B cell (primary cell): ENCODE results near the gene TMBIM4. TPM values are rescaled to one million over a fixed set of nuclear protein-coding genes. Genes with fewer than 3 reads are reported as not detected.

ENCODE experiments used
- ATAC-seq: fragments of 200-7000 bp; cut with Tn5 transposase; one replicate; pipeline ENCODE4 v1.10.0; 2021; ENCODE audit warnings: low read depth, mild to moderate bottlenecking, moderate number of reproducible peaks, moderate library complexity
- CTCF ChIA-PET: fragments of 350-600 bp; sonication (Branson Sonifier 250); formaldehyde crosslinking; loops from one replicate; lab custom pipeline; 2021; ENCODE audit warnings: antibody characterized with exemption, inconsistent platforms; lab: Charles Lee
- POLR2A ChIA-PET: fragments of 350-600 bp; sonication (Branson Sonifier 250); formaldehyde crosslinking; loops from one replicate; lab custom pipeline; 2021; ENCODE audit warnings: antibody characterized with exemption; lab: Charles Lee
- DNase-seq: peaks from one replicate; pipeline ENCODE4 v3.0.0; 2013
- H2AFZ ChIP-seq: 2 replicates; pipeline ENCODE4 v1.6.1; 2012; ENCODE audit warnings: mild to moderate bottlenecking, low read depth, low read length; ENCODE audit not compliant: insufficient read depth, poor library complexity, severe bottlenecking
- H3K27ac ChIP-seq, 2 donors: 1 replicate in 1 of 2; 2 replicates in 1 of 2; pipeline ENCODE4 v1.5.1; 2012 to 2013; ENCODE audit warnings: low read length in 2 of 2, mild to moderate bottlenecking in 2 of 2, moderate library complexity in 1 of 2
- H3K27me3 ChIP-seq, 4 experiments: fragments of 200-600 bp in 1 of 4; sonication (generic) in 1 of 4; replicated peaks in 1 of 4; 1 replicate in 2 of 4; 2 replicates in 2 of 4; pipeline versions ENCODE4 v1.6.1 to v1.7.0; 2013 to 2016; ENCODE audit warnings: low read length in 3 of 4, mild to moderate bottlenecking in 2 of 4, mixed read lengths in 1 of 4, moderate library complexity in 1 of 4; ENCODE audit not compliant: insufficient read depth in 4 of 4, control insufficient read depth in 3 of 4; ENCODE audit errors: control extremely low read depth in 1 of 4
- H3K36me3 ChIP-seq, 2 experiments: replicated peaks in 1 of 2; 1 replicate in 1 of 2; 2 replicates in 1 of 2; pipeline versions ENCODE4 v1.6.1 to v1.7.1; 2013; ENCODE audit warnings: low read length in 1 of 2; ENCODE audit not compliant: insufficient read depth in 2 of 2, control insufficient read depth in 1 of 2; ENCODE audit errors: control extremely low read depth in 1 of 2, extremely low read depth in 1 of 2
- H3K4me1 ChIP-seq, 2 donors: fragments of 200-600 bp in 1 of 2; sonication (generic) in 1 of 2; 1 replicate in 1 of 2; 2 replicates in 1 of 2; pipeline versions ENCODE4 v1.5.1 to v1.6.1; 2013 to 2017; ENCODE audit warnings: low read length in 2 of 2; ENCODE audit not compliant: control insufficient read depth in 2 of 2, insufficient read depth in 2 of 2
- H3K4me2 ChIP-seq: replicated peaks from 2 replicates; pipeline ENCODE3; 2012; ENCODE audit warnings: mild to moderate bottlenecking, low read depth, low read length; ENCODE audit not compliant: poor library complexity, severe bottlenecking
- H3K4me3 ChIP-seq, 5 experiments: fragments of 200-600 bp in 1 of 5; sonication (generic) in 1 of 5; 1 replicate in 3 of 5; 2 replicates in 2 of 5; pipeline versions ENCODE4 v1.5.1 to v1.7.0; 2011 to 2016; ENCODE audit warnings: low read length in 4 of 5, mild to moderate bottlenecking in 4 of 5, low read depth in 2 of 5, control low read depth in 1 of 5, moderate library complexity in 1 of 5; ENCODE audit not compliant: insufficient read depth in 1 of 5; ENCODE audit errors: control extremely low read depth in 1 of 5, extremely low read depth in 1 of 5
- H3K79me2 ChIP-seq: fragments of 200-600 bp; sonication (generic); one replicate; pipeline ENCODE4 v1.6.0; 2016; ENCODE audit warnings: low read length; ENCODE audit not compliant: control insufficient read depth, insufficient read depth
- H3K9ac ChIP-seq: fragments of 200-600 bp; sonication (generic); 2 replicates; pipeline ENCODE4 v1.6.1; 2017; ENCODE audit warnings: mild to moderate bottlenecking, low read length, moderate library complexity
- H3K9me3 ChIP-seq, 3 donors: one replicate each; pipeline versions ENCODE4 v1.6.1 to v1.7.1; 2013; ENCODE audit warnings: low read length in 2 of 3; ENCODE audit not compliant: control insufficient read depth in 2 of 3, insufficient read depth in 1 of 3; ENCODE audit errors: control extremely low read depth in 1 of 3
- H4K20me1 ChIP-seq: 2 replicates; pipeline ENCODE4 v1.6.0; 2012; ENCODE audit warnings: mild to moderate bottlenecking, low read length; ENCODE audit not compliant: insufficient read depth, control insufficient read depth, poor library complexity, severe bottlenecking
- H3K27ac Mint-ChIP-seq: one replicate; pipeline ENCODE4 v1.8.0; 2021; ENCODE audit warnings: mixed read lengths
- H3K27me3 Mint-ChIP-seq: one replicate; pipeline ENCODE4 v1.8.0; 2021; ENCODE audit warnings: mixed read lengths
- H3K4me1 Mint-ChIP-seq: one replicate; pipeline ENCODE4 v1.8.0; 2021; ENCODE audit warnings: mixed read lengths
- H3K4me3 Mint-ChIP-seq: one replicate; pipeline ENCODE4 v1.8.0; 2021; ENCODE audit warnings: mixed read lengths
- H3K9me3 Mint-ChIP-seq: one replicate; pipeline ENCODE4 v1.8.0; 2022; ENCODE audit warnings: mixed read lengths; ENCODE audit not compliant: insufficient read depth
- EZH2 ChIP-seq: IDR thresholded peaks from 2 replicates; pipeline ENCODE4 v1.6.1; 2012; ENCODE audit warnings: borderline replicate concordance, low read depth, mild to moderate bottlenecking, moderate library complexity, low read length; ENCODE audit not compliant: insufficient read depth, poor library complexity, severe bottlenecking
- WGBS: methylation state at CpG from one replicate; pipeline ENCODE4 v1.1.5; 2013; ENCODE audit warnings: missing lambda C conversion rate; ENCODE audit not compliant: insufficient coverage; 5-methylcytosine and 5-hydroxymethylcytosine counted together
- intact Hi-C: fragments of 100-400 bp; cut with micrococcal nuclease; formaldehyde crosslinking; loops from one replicate; pipeline ENCODE4 v1.10.0; 2022
- polyA plus RNA-seq: library from polyadenylated mRNA; depleted of rRNA; stranded (reverse); fragments of >200 nt; gene quantifications from 2 replicates; pipeline ENCODE4 v1.2.3, GENCODE V29; 2012
- total RNA-seq, 2 donors: library from RNA; stranded (reverse); fragments of 120-200 nt in 1 of 2; gene quantifications; 1 replicate in 1 of 2; 2 replicates in 1 of 2; pipeline versions ENCODE4 v1.2.3 to v1.2.4, GENCODE V29; 2013 to 2022
- TF ChIP-seq, protein P1 (sequence below): fragments of 200-600 bp; IDR thresholded peaks from one replicate; pipeline ENCODE4 v1.8.0; 2022; ENCODE audit warnings: antibody characterized with exemption, mild to moderate bottlenecking

The TMBIM4 gene
- total and polyA plus RNA-seq, 2 donors (not counting 1 experiment from before 2014, with no cell fraction given): 85.1 to 88.1 TPM

DNA sequence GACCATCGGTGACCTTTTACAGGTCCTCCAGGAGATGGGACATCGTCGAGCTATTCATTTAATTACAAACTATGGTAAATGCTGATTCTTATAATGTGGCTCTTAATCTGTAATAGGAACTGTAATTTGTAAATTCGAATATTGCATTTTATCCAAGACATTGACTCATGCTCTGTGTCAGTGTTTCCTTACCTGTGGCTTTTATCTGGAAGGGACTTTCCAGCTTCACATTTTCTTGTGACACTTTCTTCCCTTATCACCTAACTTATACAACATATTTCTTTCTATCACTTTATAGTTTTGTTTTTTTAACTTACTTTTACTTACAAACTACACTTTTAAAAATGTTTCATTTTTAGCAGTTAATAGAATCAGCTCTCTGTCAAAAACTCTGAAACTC, 34.0 kb upstream of the TMBIM4 start:
- H3K4me3 ChIP-seq: no peak overlapping the region
- no peak overlapping the region for H3K9ac ChIP-seq
- WGBS: no CpG with 5 or more reads among the region's 4 CpGs
- intact Hi-C loops: loop anchor here (2.0 kb wide), 1 partner anchor 13 kb away; no protein-coding TSS in a partner anchor
- ChIA-PET POLR2A (no interaction called here), CTCF (no interaction called here)
- DNase-seq (no peak), ATAC-seq (no peak)
- Mint-ChIP-seq H3K4me3 (no peak overlapping the region), H3K9me3 (peaks cover 6% of the 10 kb centered on the region), H3K4me1 (peaks cover 3% of the 10 kb centered on the region), H3K27me3 (peaks cover 6% of the 10 kb centered on the region), H3K27ac (no peak overlapping the region)
- no peak overlapping the region for H3K27ac ChIP-seq
- TF ChIP-seq, protein P1, sequence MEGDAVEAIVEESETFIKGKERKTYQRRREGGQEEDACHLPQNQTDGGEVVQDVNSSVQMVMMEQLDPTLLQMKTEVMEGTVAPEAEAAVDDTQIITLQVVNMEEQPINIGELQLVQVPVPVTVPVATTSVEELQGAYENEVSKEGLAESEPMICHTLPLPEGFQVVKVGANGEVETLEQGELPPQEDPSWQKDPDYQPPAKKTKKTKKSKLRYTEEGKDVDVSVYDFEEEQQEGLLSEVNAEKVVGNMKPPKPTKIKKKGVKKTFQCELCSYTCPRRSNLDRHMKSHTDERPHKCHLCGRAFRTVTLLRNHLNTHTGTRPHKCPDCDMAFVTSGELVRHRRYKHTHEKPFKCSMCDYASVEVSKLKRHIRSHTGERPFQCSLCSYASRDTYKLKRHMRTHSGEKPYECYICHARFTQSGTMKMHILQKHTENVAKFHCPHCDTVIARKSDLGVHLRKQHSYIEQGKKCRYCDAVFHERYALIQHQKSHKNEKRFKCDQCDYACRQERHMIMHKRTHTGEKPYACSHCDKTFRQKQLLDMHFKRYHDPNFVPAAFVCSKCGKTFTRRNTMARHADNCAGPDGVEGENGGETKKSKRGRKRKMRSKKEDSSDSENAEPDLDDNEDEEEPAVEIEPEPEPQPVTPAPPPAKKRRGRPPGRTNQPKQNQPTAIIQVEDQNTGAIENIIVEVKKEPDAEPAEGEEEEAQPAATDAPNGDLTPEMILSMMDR: no peak
- no peak for TF ChIP-seq EZH2
- no peak overlapping the region for H2AFZ ChIP-seq
- no peaks in the 10 kb centered on the region for H3K36me3 ChIP-seq
- no peaks in the 10 kb centered on the region for H4K20me1 ChIP-seq
- H3K79me2 ChIP-seq: peaks cover 21% of the 10 kb centered on the region
- no peaks in the 10 kb centered on the region for H3K27me3 ChIP-seq
- peaks cover 3 to 8% (median 3%) of the 10 kb centered on the region in 3 donors for H3K9me3 ChIP-seq
- H3K4me1 ChIP-seq: no peaks in the 10 kb centered on the region
- H3K4me2 ChIP-seq: no peak overlapping the region

GRCh38 chr12:66199831-66200509, 30.2 kb upstream of the TMBIM4 start:
- intact Hi-C loops: no loop called here
- H3K27ac Mint-ChIP-seq: no peak overlapping the region
- Histone ChIP-seq H3K79me2 (peaks cover 40% of the 10 kb centered on the region), H3K27ac (no peak overlapping the region), H3K27me3 (no peaks in the 10 kb centered on the region), H3K4me1 (peaks cover 6 to 22% of the 10 kb centered on the region in 2 donors), H3K9me3 (peaks cover 3 to 8% (median 3%) of the 10 kb centered on the region in 3 donors), H3K9ac (no peak overlapping the region), H3K36me3 (no peaks in the 10 kb centered on the region), H2AFZ (no peak overlapping the region), H3K4me2 (no peak overlapping the region), H3K4me3 (no peak overlapping the region), H4K20me1 (no peaks in the 10 kb centered on the region)
- H3K27me3 Mint-ChIP-seq: peaks cover 12% of the 10 kb centered on the region
- ATAC-seq: no peak
- DNase-seq: no peak
- POLR2A ChIA-PET: no interaction called here
- peaks cover 6% of the 10 kb centered on the region for H3K9me3 Mint-ChIP-seq
- CTCF ChIA-PET: no interaction called here
- H3K4me3 Mint-ChIP-seq: no peak overlapping the region
- no peak for TF ChIP-seq EZH2
- TF ChIP-seq, protein P1: no peak
- peaks cover 26% of the 10 kb centered on the region for H3K4me1 Mint-ChIP-seq
